ENCODE data around the gene NEK5.
"Not testable (repeated sequence)": the region's sequence is repeated elsewhere in the genome, so short reads cannot be mapped to it uniquely, and the experiment has no call there.

NEK5 gene, protein sequence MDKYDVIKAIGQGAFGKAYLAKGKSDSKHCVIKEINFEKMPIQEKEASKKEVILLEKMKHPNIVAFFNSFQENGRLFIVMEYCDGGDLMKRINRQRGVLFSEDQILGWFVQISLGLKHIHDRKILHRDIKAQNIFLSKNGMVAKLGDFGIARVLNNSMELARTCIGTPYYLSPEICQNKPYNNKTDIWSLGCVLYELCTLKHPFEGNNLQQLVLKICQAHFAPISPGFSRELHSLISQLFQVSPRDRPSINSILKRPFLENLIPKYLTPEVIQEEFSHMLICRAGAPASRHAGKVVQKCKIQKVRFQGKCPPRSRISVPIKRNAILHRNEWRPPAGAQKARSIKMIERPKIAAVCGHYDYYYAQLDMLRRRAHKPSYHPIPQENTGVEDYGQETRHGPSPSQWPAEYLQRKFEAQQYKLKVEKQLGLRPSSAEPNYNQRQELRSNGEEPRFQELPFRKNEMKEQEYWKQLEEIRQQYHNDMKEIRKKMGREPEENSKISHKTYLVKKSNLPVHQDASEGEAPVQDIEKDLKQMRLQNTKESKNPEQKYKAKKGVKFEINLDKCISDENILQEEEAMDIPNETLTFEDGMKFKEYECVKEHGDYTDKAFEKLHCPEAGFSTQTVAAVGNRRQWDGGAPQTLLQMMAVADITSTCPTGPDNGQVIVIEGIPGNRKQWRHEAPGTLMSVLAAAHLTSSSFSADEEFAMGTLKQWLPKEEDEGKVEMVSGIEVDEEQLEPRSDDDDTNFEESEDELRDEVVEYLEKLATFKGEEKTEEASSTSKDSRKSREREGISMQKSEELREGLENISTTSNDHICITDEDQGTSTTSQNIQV

DNA sequence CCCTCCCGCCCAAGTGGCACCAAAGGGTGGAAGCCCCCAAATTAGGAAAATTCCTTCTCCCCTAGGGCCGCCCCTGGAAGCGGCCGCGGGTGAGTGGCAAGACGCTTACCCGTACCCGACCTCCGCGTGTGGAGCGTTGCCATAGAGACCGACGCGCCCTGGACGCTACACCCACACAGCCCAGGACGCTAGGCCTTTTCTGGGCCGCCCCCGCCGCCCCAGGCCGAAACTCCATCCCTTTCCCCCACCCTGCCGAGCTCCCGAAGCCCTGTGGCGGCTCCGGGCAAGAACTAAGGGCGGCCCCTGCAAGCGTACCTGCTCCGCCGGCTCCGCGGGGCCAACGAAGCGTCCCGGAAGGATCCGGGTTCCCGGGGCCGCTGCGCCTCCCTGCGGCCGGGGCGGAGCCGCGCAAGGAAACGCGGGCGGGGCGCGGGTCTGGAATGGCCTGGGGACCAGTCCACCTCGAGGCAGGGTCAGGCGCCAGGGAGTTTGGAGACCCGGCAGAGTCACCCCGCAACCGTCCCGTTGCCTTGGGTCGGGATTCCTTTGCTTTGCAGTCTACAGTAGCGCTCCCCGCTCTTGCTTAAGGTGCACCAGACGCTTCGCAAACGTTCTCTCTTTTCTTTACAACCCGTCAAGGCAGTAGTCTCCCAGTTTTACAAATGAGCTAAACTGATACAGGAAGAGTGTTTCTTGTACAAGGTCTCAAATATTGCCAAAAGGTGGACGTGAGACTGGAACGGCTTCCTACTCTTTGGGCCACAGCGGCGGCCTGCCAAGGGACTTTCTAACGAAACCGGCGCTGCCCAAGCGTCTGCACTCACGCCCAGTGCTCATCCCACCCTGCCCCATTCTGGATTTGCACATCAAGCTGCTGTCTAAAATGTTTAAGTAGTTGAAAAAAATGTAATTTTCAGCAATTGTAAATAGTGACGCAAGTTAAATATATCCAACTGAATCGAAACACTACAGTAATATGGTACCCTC lies at the start of gene NEK5:
TSS of gene NEK5 (minus strand) at position 360 of the 987 bp plus-strand sequence. CDS start 1,591 bp downstream, outside the sequence.
- no peak for DNase-seq

DNA sequence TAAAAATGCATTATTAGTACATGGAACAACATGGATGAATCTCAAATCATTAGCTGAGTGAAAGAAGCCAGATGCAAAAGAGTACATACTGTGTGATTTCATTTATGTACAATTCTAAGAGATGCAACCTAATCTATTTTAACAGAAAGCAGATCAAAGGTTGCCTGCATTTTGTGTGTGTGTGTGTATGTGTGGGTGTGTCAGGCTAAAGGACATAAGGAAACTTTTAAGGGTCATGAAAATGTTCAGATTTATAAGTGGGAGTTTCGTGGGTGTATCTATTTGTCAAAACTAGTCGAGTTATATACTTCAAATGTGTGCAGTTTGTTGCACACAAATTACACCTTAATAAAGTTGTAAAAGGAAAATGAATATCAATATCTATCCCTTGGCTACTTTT lies 48.4 kb upstream of the NEK5 start:
- no peak for DNase-seq

DNA sequence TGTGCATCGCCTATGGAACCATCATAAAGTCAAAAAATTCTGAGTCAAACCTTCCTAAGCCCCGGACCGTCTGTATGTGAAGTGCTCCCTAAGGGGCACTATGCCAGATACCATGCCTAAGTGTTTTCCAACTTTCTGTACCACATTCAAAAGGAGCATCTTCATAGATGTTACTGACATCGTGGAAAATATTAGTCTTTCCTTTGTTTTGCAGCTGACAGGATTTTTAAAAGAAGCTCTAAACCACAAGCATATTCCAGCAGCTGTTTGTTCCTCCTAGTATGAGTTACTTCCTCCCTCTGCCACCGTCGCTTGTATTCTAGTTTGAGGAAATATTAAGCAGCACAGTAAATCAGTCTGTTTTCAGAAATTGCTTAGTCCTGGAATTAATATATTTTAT lies 45.1 kb upstream of the NEK5 start:
- DNase-seq = not testable (repeated sequence)

DNA sequence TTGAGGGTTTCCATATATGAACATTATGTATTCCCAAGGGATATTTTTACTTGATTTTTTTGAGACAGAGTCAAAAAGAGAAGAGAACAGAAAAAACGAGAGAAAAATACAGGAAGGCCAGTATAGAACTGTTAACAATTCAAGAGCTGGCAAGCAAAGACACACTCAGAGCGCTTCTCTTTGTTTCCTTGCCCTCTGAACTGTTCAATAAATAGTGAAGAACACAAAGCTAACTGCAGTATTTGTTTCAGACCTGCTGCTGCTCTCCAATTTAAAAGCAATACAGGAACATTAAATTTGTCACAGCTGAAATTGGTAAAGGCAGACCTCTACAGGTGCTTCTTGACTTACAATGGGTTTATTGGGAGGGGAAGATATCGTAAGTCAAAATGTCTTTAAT lies 44.5 kb upstream of the NEK5 start:
- no peak for DNase-seq

DNA sequence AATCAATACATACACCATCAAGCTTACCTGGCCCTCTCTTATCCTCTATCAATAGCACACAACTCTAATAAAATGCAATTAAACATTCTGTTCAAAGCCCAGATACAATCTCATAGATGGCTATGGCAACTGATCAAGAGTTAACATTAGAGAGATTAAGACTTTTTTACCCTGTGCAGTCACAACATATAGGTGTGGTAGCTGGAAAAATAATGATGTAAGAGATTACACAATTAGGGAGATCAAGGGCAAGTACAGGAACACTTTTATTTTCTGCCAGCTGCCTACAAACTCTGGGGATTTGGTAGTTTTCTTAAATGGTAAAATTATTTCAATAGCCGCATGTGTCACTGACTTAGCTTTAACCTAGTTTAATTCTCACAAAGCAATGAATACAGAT lies 42.8 kb upstream of the NEK5 start:
- not testable (repeated sequence) for DNase-seq

DNA sequence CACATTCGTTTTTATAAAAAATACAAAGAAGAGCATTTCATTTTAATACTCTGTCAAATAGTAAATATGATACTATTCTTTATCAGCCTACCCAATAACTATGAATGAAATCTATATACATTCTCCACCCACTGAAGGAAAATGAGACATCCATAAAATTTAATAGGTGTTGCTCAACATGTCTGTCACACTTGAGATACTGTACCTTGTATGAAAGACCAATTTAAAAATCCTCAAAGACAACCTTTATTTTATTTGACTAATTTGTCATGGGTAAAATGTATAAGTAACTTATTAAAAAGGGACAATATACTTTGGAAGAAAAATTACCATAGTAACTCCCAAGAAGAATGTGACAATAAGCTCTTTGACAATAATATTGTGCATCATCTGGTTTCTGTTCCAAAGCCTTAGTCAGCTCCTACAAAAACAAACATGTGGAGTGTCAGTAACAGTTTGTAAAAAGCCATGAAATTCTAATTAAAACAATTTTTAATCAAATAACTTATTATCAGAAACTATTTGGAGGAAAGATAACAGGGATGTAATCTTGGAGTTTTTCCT lies 42.0 kb upstream of the NEK5 start:
- not testable (repeated sequence) for DNase-seq

DNA sequence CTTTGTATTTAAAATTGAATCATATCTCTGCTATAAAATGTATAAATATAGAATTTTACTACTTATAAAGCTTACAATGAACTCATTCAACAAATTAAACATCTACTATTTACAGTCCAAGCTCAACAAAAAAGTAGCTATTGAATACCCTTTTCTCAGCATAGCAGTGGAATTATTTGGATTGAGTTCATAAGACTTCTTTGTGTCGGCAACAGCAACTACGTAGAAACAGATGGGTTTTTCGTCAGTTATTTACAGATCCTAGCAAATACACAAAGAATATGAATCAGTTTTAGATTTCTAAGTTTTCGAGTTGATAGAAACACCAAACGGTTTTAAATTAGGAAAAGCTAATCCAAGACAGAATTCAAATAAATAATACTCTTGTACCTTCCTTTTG lies 41.0 kb upstream of the NEK5 start:
- no peak for DNase-seq

DNA sequence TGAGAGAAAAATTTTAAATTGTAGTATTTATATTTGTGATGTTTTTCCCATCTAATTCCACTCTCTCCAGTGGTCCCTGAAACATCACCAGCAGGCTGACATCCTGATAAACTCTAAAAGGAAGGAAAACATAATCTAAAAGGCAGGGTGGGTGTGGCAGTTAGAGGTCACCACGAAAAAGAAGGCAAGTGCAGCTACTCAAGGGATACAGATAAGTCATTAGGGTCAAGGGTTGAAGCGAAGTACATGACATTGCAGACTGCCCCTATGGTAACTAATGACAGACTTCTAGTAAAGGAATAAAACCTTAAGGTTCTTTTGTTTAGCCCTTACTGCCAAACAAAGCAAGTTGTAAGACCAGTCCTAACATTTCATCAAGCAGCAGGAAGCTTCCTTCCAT lies 36.5 kb upstream of the NEK5 start:
- no peak for DNase-seq

DNA sequence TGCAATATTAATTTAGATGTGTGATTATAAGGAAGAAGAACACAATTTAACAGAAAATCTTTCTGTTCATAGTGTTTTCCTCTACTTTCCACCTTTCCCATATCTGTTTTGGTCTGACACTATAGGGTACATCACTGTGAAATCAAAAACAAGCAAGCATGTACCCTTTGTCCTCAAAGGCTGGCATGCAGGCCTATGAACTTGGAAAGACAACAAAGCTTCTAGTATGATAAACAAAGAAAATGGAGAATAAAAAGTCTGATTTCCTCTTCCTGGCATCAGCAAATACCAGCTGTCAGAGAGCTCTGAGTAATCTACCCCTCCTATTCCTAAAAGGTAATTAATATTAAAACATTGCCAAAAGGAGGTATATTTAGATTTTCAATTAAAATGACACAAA lies 36.1 kb upstream of the NEK5 start:
- DNase-seq = no peak

DNA sequence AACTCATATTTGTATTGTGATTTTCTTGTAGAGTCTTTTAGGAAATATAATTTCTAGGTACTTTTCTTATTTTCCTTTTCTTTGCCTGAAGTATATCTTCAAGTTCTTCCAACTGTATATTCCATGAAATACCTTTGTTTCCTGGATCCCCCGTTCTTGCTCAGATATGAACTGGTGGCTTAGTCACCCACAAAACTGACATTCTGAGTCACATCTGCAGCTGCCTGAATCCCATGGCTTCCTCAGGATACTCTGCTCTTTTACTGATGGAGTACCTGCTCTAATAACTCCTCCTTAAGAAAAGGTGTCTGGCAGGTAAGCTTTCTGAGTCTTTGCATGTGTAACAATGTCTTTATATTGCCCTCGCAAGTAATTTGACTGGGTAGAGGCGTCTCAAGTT lies 35.0 kb upstream of the NEK5 start:
- not testable (repeated sequence) for DNase-seq

DNA sequence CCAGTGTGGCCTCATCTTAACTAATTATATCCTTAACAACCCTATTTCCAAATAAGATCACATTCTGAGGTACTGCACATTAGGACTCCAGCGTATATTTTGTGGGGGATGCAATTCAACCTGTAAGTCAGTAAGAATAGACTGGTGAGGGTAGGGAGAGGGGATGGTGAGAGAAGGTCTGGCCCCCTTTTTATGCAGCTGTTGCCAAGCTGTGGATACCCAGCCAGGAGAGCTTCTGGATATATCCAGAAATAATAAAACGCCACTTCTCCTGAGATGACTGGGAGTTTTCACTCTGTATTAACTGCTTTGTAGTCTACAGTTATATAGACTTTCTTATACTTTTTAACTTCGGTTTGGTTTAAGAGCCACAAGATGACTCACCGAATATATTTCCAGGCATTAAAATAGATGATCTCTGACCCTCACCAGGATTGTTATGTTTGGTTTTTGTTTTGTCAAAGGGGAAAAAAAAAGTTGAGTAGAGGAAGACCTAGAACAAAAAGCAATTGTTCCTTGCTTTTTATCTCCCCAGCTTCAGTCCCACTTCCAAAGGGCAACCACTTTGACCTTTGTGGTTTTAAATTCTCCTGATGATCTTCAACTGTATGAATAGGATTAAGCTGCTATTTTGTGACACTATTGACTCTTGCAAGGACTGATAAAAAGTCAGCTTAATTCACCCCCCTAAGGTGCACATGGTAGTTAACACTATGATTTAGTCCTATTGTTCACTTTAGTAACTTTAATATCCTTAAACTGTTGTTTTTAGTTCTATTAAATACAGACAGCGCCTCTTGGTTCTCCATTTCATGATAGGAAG lies 33.6 kb upstream of the NEK5 start:
- DNase-seq = no peak

DNA sequence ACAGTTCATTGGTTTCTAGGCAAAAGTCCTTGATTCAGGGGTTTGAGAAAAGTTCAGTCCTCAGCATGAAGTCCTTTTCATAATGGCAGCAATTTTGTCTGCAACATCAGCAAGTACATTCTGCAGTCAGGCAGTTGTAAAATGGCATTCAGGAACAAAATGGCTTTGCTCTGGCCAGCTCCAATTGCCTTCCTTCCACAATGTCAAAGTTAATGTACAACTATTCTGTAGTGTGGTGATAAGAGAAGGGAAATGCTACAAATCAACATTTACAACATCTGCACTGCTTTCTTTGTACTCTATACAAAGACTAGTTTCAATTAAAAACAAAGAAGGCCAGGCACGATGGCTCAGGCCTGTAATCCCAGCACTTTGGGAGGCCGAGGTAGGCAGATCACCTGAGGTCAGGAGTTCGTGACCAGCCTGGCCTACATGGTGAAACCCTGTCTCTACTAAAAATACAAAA lies 32.3 kb upstream of the NEK5 start:
- DNase-seq = no peak

DNA sequence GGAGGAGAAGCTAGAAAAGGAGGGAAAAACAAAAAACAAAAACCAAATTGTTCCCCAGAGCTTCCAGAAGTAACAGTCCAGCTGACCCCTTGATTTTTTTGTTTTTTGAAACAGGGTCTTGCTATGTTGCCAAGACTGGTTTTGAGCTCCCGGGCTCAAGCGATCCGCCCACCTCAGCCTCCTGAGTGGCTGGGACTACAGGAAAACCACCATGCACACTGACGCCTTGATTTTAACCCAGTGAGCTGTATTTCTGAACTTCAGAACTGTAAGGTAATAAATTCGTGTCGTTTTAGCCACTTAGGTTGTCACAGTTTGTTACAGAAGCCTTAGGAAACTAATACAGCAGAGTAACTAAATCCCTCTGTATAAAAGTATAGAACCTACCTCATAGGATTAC lies 31.6 kb upstream of the NEK5 start:
- no peak for DNase-seq

DNA sequence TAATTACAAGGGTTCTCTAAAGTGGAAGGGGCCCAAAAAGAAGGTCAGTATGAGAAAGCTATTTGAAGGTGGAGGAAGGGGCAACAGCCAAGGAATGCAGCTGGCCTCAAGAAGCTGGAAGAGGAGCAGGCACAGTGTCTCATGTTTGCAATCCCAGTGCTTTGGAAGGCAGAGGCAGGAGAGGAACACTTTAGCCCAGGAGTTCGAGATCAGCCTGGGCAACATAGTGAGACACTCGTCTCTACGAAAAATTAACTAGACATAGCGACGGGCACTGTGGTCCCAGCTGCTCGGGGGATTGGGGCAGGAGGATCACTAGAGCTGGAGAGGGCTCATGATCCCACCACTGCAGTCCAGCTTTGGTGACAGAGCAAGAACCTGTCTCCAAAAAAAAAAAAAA lies 31.2 kb upstream of the NEK5 start:
- no peak for DNase-seq

DNA sequence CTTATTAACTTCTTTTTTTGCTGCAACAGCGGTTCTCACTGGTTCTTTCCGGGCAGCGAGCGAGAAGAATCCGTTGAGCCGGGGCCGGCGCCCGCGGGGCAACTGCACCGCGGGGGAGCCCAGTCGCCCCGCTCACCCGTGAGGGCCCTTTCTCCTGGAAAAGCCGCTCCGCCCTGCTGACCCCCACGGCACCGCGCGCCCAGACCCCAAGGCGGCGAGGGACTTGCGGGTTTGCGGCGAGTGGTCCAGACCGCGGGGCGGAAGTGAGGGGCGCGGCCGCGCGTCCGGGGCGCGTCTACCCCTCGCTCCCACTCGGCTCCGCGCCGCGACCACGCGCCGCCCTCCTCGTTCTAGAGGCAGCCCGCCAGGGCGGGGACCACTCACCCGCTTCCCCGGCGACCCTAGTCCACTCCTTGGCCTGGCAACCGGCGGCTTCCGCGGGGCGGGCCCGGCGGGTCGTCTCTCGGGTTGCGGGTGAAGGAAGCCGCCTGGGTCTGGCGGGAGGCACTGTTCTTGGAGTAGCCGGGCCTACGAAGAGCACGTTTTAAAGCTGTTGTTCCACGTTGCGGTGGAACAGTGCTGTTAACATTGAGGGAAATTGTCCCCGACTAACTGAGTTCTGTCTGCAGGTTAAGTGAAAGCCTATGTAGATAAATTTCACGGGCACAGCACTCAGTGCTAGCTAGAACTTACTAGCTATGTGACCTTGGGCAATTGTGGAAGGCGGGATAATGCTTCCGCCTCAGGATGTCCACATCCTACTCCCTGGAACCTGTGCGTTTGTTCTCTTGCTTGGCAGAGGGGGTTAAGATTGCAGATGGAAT lies 30.5 kb upstream of the NEK5 start, which contains the start of gene NEK3:
TSS of gene NEK3 (minus strand) at position 439 of the 824 bp plus-strand sequence. CDS start 3,406 bp downstream, outside the sequence.
- DNase-seq = no peak

DNA sequence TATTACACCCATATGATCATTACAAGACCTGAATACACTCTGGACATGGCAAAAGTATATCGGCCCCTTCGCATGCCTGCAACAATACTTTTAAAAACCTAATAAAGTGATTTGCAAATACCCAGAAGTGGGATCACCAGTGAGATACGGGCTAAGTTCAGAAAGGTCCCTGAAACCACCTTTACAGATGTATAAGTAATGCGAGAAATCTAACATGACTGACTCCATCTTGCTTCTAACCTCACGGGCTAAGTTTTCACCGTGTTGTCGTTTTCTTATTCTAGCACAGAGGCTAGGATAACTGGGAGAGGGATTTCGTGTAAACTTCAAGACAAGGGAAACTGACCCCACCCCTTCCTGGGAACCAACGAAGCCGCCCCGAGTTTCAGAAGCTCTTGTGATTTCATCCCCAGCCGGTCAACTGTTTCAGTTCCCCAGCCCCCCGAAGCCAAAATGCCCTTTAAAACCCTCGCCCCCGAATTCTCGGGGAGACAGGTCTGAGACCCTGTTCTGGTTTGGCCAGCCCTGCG lies 29.8 kb upstream of the NEK5 start:
- no peak for DNase-seq

DNA sequence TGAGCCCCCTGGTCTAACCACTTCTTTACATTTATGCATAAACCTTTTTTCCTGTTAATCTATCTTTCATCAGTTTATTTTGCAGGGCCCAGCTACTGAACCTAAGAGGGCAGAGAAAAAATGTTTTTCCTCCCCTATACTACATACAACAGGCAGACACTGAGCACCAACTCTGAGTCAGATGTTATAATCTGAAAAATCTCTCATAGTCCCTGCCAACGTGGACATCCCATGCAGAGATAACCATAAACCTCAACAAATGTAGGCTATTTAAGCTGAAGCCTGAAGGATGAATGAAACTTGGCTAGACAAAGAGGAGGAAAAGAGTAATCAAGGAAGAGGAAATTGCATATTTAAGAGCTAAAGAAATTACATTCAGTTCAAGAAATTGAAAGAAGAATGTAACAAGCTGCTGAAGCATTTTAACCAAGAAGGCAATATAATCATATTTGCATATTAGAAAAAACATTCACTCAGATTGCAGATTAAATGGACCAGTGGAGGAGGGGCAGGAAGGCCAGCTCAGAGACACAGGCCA lies 27.9 kb upstream of the NEK5 start:
- DNase-seq = no peak

DNA sequence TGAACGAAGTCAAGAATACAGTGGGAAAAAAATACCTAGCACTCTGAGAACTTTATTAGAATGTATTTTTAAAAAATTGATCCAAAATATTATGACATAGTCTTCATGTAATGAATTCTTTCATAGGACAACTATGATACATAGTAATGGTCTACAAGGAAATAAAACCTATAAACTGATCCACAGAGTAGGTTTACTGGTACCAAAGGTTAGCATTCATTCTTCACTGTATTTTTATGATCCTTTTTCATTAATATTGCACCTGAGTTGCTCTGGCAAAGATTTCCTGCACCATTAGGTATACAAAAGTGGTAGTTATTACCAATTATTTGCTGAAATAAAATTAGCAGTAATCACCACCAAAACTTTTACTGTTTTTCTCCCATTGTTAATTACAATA lies 26.3 kb upstream of the NEK5 start:
- DNase-seq = no peak

DNA sequence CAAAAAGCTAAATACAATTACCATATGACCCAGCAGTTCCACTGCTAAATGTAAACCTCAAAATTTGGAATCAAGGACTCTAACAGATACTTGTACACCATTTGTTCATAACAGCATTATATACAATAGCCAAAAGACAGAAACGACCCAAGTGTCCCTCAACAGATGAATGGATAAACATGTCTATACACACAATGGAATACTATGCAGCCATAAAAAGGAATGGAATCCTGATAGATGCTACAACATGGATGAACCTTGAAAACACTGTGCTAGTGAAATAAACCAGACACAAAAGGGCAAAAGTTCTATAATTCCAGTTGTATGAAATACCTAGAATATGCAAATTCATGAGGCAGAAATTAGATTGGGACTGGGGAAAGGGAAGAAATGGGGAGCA lies 18.4 kb upstream of the NEK5 start:
- no peak for DNase-seq

DNA sequence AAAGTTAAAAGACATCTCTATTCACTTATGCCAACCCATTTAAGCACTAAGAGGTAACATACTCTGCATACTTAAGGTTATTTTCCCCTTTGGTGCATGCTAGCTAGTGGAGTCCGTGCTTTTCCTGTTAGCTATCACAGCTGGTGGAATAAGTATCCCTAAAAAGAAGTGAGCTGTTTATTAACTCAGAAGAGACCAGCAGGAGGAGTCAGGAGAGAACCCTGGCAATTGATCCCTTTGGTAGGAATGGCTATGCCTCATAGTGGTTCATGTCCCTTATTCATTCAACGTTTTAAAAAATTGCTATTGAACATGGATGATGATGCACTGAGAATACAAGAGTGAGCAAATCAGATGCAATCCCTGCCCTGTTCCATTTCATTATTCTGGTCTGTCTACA lies 12.4 kb upstream of the NEK5 start:
- DNase-seq = no peak

Measured in NK-92 treated with Interleukin-12 subunit alpha and Interleukin-12 subunit beta, amount 100 ng/mL, for 24 hours (cell line).